ENCODE measurements around the gene PTK6. TPM values are rescaled to one million over a fixed set of nuclear protein-coding genes. Genes with fewer than 3 reads are reported as not detected.

The PTK6 gene
- total RNA-seq, 1 donor from 2014 or later, result 0.33 TPM

GRCh38 chr20:63529861-63530787, 7.1 kb downstream of the PTK6 start:
- no peak overlapping the region for H3K4me3 ChIP-seq (ENCODE audit: low read depth, low read length)
- DNase-seq (ENCODE audit: low read depth), result no peak
- H3K27me3 ChIP-seq (ENCODE audit: control insufficient read depth, insufficient read depth, low read length), result peaks cover 31% of the 10 kb centered on the region
- H3K36me3 ChIP-seq (ENCODE audit: control insufficient read depth, insufficient read depth, low read length), result no peaks in the 10 kb centered on the region
- no peak for TF ChIP-seq CTCF (IDR thresholded peaks at IDR 0.05; ENCODE audit: insufficient read depth, low read length, poor library complexity, severe bottlenecking)

GRCh38 chr20:63529180-63529860, 7.9 kb downstream of the PTK6 start:
- Histone ChIP-seq H3K27me3 (ENCODE audit: control insufficient read depth, insufficient read depth, low read length) (peaks cover 23% of the 10 kb centered on the region), H3K4me3 (ENCODE audit: low read depth, low read length) (no peak overlapping the region), H3K36me3 (ENCODE audit: control insufficient read depth, insufficient read depth, low read length) (no peaks in the 10 kb centered on the region)
- no peak for TF ChIP-seq CTCF (IDR thresholded peaks at IDR 0.05; ENCODE audit: insufficient read depth, low read length, poor library complexity, severe bottlenecking)
- DNase-seq (ENCODE audit: low read depth), result no peak

GRCh38 chr20:63527184-63527583, 10.0 kb downstream of the PTK6 start:
- peaks cover 6% of the 10 kb centered on the region for H3K36me3 ChIP-seq (ENCODE audit: control insufficient read depth, insufficient read depth, low read length)
- TF ChIP-seq CTCF (IDR thresholded peaks at IDR 0.05; ENCODE audit: insufficient read depth, low read length, poor library complexity, severe bottlenecking), result no peak
- DNase-seq (ENCODE audit: low read depth), result no peak
- H3K27me3 ChIP-seq (ENCODE audit: control insufficient read depth, insufficient read depth, low read length), result peaks cover 11% of the 10 kb centered on the region
- H3K4me3 ChIP-seq (ENCODE audit: low read depth, low read length), result no peak overlapping the region

- H3K36me3 ChIP-seq (ENCODE audit: control insufficient read depth, insufficient read depth, low read length), result peaks cover 8% of the 10 kb centered on the region
- TF ChIP-seq CTCF (IDR thresholded peaks at IDR 0.05; ENCODE audit: insufficient read depth, low read length, poor library complexity, severe bottlenecking), result no peak
- peaks cover 11% of the 10 kb centered on the region for H3K27me3 ChIP-seq (ENCODE audit: control insufficient read depth, insufficient read depth, low read length)
- H3K4me3 ChIP-seq (ENCODE audit: low read depth, low read length), result no peak overlapping the region
- no peak for DNase-seq (ENCODE audit: low read depth)
These were observed 11.2 kb downstream of the PTK6 start for GRCh38 chr20:63525971-63526370.

- Histone ChIP-seq H3K4me3 (ENCODE audit: low read depth, low read length) (no peak overlapping the region), H3K27me3 (ENCODE audit: control insufficient read depth, insufficient read depth, low read length) (peaks cover 11% of the 10 kb centered on the region), H3K36me3 (ENCODE audit: control insufficient read depth, insufficient read depth, low read length) (peaks cover 8% of the 10 kb centered on the region)
- no peak for DNase-seq (ENCODE audit: low read depth)
- TF ChIP-seq CTCF (IDR thresholded peaks at IDR 0.05; ENCODE audit: insufficient read depth, low read length, poor library complexity, severe bottlenecking), result no peak
These were observed 12.0 kb downstream of the PTK6 start for GRCh38 chr20:63525185-63525584.
